Effector memory CD8-positive, alpha-beta T cell (primary cell): ENCODE data around the gene LIPT1.

Experiments
- ATAC-seq: fragments of 150-1000 bp; cut with Tn5 transposase; replicated peaks from 2 replicates; pipeline ENCODE4 v1.10.0; 2021; ENCODE audit warnings: mild to moderate bottlenecking, moderate library complexity
- DNase-seq, 3 experiments: peaks; one replicate each; pipeline ENCODE4 v3.0.0; 2021
- H3K27ac Mint-ChIP-seq, 2 donors: one replicate each; pipeline ENCODE4 v1.8.0; 2022; ENCODE audit warnings: mild to moderate bottlenecking in 2 of 2, mixed read lengths in 2 of 2, moderate library complexity in 2 of 2
- H3K27me3 Mint-ChIP-seq, 2 donors: one replicate each; pipeline ENCODE4 v1.8.0; 2022; ENCODE audit warnings: mixed read lengths in 2 of 2
- H3K36me3 Mint-ChIP-seq: one replicate; pipeline ENCODE4 v1.8.0; 2022; ENCODE audit warnings: mild to moderate bottlenecking, moderate library complexity, mixed read lengths; ENCODE audit not compliant: insufficient read depth
- H3K4me1 Mint-ChIP-seq, 2 donors: one replicate each; pipeline ENCODE4 v1.8.0; 2022; ENCODE audit warnings: low read depth in 2 of 2, mixed read lengths in 2 of 2
- H3K4me3 Mint-ChIP-seq, 2 donors: one replicate each; pipeline ENCODE4 v1.8.0; 2022; ENCODE audit warnings: mild to moderate bottlenecking in 2 of 2, mixed read lengths in 2 of 2, moderate library complexity in 2 of 2
- H3K9me3 Mint-ChIP-seq, 2 donors: one replicate each; pipeline ENCODE4 v1.8.0; 2022; ENCODE audit warnings: mixed read lengths in 2 of 2

The LIPT1 gene

GRCh38 chr2:99152199-99152895 lies 2.4 kb upstream of the LIPT1 start:
- Mint-ChIP-seq H3K4me3 (no peak overlapping the region), H3K4me1 (peaks cover 22 to 29% of the 10 kb centered on the region in 2 donors), H3K27ac (no peak overlapping the region), H3K36me3 (peaks cover 24% of the 10 kb centered on the region), H3K27me3 (no peaks in the 10 kb centered on the region), H3K9me3 (no peaks in the 10 kb centered on the region)
- DNase-seq (no peak), ATAC-seq (no peak)

- Mint-ChIP-seq H3K27me3 (no peaks in the 10 kb centered on the region), H3K4me1 (peaks cover 25 to 38% of the 10 kb centered on the region in 2 donors), H3K4me3 (peak overlapping the region in 1 of 2 donors; percentile 89), H3K9me3 (no peaks in the 10 kb centered on the region), H3K36me3 (peaks cover 29% of the 10 kb centered on the region), H3K27ac (no peak overlapping the region)
- DNase-seq (no peak), ATAC-seq (no peak)
These were observed 704 bp upstream of the LIPT1 start for GRCh38 chr2:99153921-99154604.

GRCh38 chr2:99156891-99157290 lies 2.1 kb downstream of the LIPT1 start:
- Mint-ChIP-seq H3K27ac (peak overlapping the region in 1 of 2 donors; percentile 41), H3K4me1 (peaks cover 28 to 44% of the 10 kb centered on the region in 2 donors), H3K9me3 (no peaks in the 10 kb centered on the region), H3K36me3 (peaks cover 41% of the 10 kb centered on the region), H3K27me3 (no peaks in the 10 kb centered on the region), H3K4me3 (peak overlapping the region in 1 of 2 donors; percentile 3)
- DNase-seq (no peak), ATAC-seq (no peak)

GRCh38 chr2:99158599-99158998 lies 3.8 kb downstream of the LIPT1 start:
- peaks cover 42% of the 10 kb centered on the region for H3K36me3 Mint-ChIP-seq

GRCh38 chr2:99159594-99159993 lies 4.8 kb downstream of the LIPT1 start:
- Mint-ChIP-seq H3K27me3 (no peaks in the 10 kb centered on the region), H3K9me3 (no peaks in the 10 kb centered on the region), H3K4me1 (peaks cover 20 to 40% of the 10 kb centered on the region in 2 donors), H3K4me3 (no peak overlapping the region), H3K27ac (peak overlapping the region; percentile 42 to 59), H3K36me3 (peaks cover 39% of the 10 kb centered on the region)
- no peak for ATAC-seq
- no peak for DNase-seq

More at GRCh38 chr2:99158599-99158998, 3.8 kb downstream of the LIPT1 start:
- no peak for ATAC-seq
- Mint-ChIP-seq H3K4me1 (peaks cover 28 to 44% of the 10 kb centered on the region in 2 donors), H3K4me3 (no peak overlapping the region), H3K27me3 (no peaks in the 10 kb centered on the region), H3K27ac (no peak overlapping the region), H3K9me3 (no peaks in the 10 kb centered on the region)
- DNase-seq: no peak

GRCh38 chr2:99166218-99166617 lies 11.5 kb downstream of the LIPT1 start:
- Mint-ChIP-seq H3K27ac (peak overlapping the region in 1 of 2 donors; percentile 74), H3K4me1 (peaks cover 3 to 17% of the 10 kb centered on the region in 2 donors), H3K27me3 (no peaks in the 10 kb centered on the region), H3K36me3 (peaks cover 35% of the 10 kb centered on the region), H3K4me3 (no peak overlapping the region), H3K9me3 (no peaks in the 10 kb centered on the region)
- no peak for DNase-seq
- ATAC-seq: no peak

GRCh38 chr2:99169534-99169933 lies 14.8 kb downstream of the LIPT1 start:
- peak overlapping the region in 1 of 2 donors; percentile 72 for H3K27ac Mint-ChIP-seq
- H3K4me3 Mint-ChIP-seq: no peak overlapping the region
- H3K27me3 Mint-ChIP-seq: no peaks in the 10 kb centered on the region
- peaks cover 3 to 21% of the 10 kb centered on the region in 2 donors for H3K4me1 Mint-ChIP-seq
- peaks cover 58% of the 10 kb centered on the region for H3K36me3 Mint-ChIP-seq
- no peak for ATAC-seq
- no peaks in the 10 kb centered on the region for H3K9me3 Mint-ChIP-seq
- DNase-seq: no peak

GRCh38 chr2:99171377-99172140 lies 16.8 kb downstream of the LIPT1 start:
- Mint-ChIP-seq H3K36me3 (peaks cover 74% of the 10 kb centered on the region), H3K4me1 (peaks cover 12 to 26% of the 10 kb centered on the region in 2 donors), H3K27ac (peak overlapping the region; percentile 59 to 60), H3K27me3 (no peaks in the 10 kb centered on the region), H3K9me3 (no peaks in the 10 kb centered on the region), H3K4me3 (no peak overlapping the region)
- no peak for DNase-seq
- ATAC-seq: no peak

GRCh38 chr2:99180755-99181623 lies 26.2 kb downstream of the LIPT1 start, which contains the start of the genes MITD1 and MRPL30:
Gene MITD1, minus strand, starts transcription at chr2:99181058. Its CDS starts 77 bp downstream, at chr2:99180981.
Gene MRPL30, plus strand, starts transcription at chr2:99181184. Its CDS starts 5,020 bp downstream, at chr2:99186204.
- Mint-ChIP-seq H3K27ac (peak within 1 kb of the TSS; percentile 96 to 97), H3K36me3 (peaks cover 19% of the 10 kb centered on the region), H3K4me3 (peak within 1 kb of the TSS; percentile 95 to 98), H3K9me3 (no peaks in the 10 kb centered on the region), H3K4me1 (peaks cover 36 to 53% of the 10 kb centered on the region in 2 donors), H3K27me3 (no peaks in the 10 kb centered on the region)
- DNase-seq: peak; percentile 87 to 93 (median 89)
- peak; percentile 94 for ATAC-seq

GRCh38 chr2:99181624-99182000 lies 26.8 kb downstream of the LIPT1 start:
- Mint-ChIP-seq H3K9me3 (no peaks in the 10 kb centered on the region), H3K4me3 (peak overlapping the region; percentile 95 to 98), H3K36me3 (peaks cover 20% of the 10 kb centered on the region), H3K27ac (peak overlapping the region; percentile 96 to 97), H3K27me3 (no peaks in the 10 kb centered on the region), H3K4me1 (peaks cover 36 to 51% of the 10 kb centered on the region in 2 donors)
- DNase-seq: no peak
- no peak for ATAC-seq

- no peaks in the 10 kb centered on the region for H3K9me3 Mint-ChIP-seq
- no peak for ATAC-seq
- no peak for DNase-seq
- H3K36me3 Mint-ChIP-seq: peaks cover 31% of the 10 kb centered on the region
- peak overlapping the region; percentile 1 to 95 for H3K4me3 Mint-ChIP-seq
- H3K4me1 Mint-ChIP-seq: peaks cover 31 to 46% of the 10 kb centered on the region in 2 donors
- H3K27ac Mint-ChIP-seq: peak overlapping the region; percentile 14 to 47
- no peaks in the 10 kb centered on the region for H3K27me3 Mint-ChIP-seq
These were observed 28.3 kb downstream of the LIPT1 start for GRCh38 chr2:99183025-99183424.

- no peak for ATAC-seq
- peaks cover 21 to 35% of the 10 kb centered on the region in 2 donors for H3K4me1 Mint-ChIP-seq
These were observed 30.0 kb downstream of the LIPT1 start for GRCh38 chr2:99184811-99185210.

More at GRCh38 chr2:99184811-99185210, 30.0 kb downstream of the LIPT1 start:
- Mint-ChIP-seq H3K27ac (no peak overlapping the region), H3K9me3 (no peaks in the 10 kb centered on the region), H3K4me3 (no peak overlapping the region), H3K27me3 (no peaks in the 10 kb centered on the region), H3K36me3 (peaks cover 37% of the 10 kb centered on the region)
- no peak for DNase-seq
